EH (cell line): ENCODE data around the gene PCOLCE2.

ENCODE experiments used
- DNase-seq: peaks from one replicate; pipeline ENCODE4 v3.0.0-alpha.2; 2015; ENCODE audit warnings: low read depth

Gene PCOLCE2

GRCh38 chr3:142863930-142864920 is 24.7 kb downstream of the PCOLCE2 start:
- peak; percentile 18 for DNase-seq

- DNase-seq = peak; percentile 71
These were observed 25.7 kb downstream of the PCOLCE2 start for GRCh38 chr3:142863010-142863817.

GRCh38 chr3:142861926-142862325 is 27.0 kb downstream of the PCOLCE2 start:
- no peak for DNase-seq

GRCh38 chr3:142858043-142858442 is 30.8 kb downstream of the PCOLCE2 start:
- DNase-seq = no peak

GRCh38 chr3:142857056-142857455 is 31.8 kb downstream of the PCOLCE2 start:
- DNase-seq = peak; percentile 14

GRCh38 chr3:142853270-142854168 is 35.4 kb downstream of the PCOLCE2 start:
- DNase-seq = peak; percentile 60

- DNase-seq = peak; percentile 34
These were observed 36.9 kb downstream of the PCOLCE2 start for GRCh38 chr3:142852009-142852408.

- peak; percentile 92 for DNase-seq
These were observed 38.4 kb downstream of the PCOLCE2 start for GRCh38 chr3:142850395-142851023.

- DNase-seq = no peak
These were observed 39.7 kb downstream of the PCOLCE2 start for GRCh38 chr3:142849148-142849547.

GRCh38 chr3:142846779-142847577 is 41.9 kb downstream of the PCOLCE2 start:
- DNase-seq = no peak

GRCh38 chr3:142844339-142844977 is 44.4 kb downstream of the PCOLCE2 start:
- peak; percentile 62 for DNase-seq

- DNase-seq = no peak
These were observed 49.1 kb downstream of the PCOLCE2 start for GRCh38 chr3:142839831-142840230.

GRCh38 chr3:142837526-142837925 is 51.4 kb downstream of the PCOLCE2 start:
- DNase-seq = no peak

- peak; percentile 77 for DNase-seq
These were observed 60.1 kb downstream of the PCOLCE2 start for GRCh38 chr3:142828703-142829305.

- DNase-seq = no peak
These were observed 69.7 kb downstream of the PCOLCE2 start for GRCh38 chr3:142819179-142819578.

GRCh38 chr3:142818651-142819050 is 70.2 kb downstream of the PCOLCE2 start:
- no peak for DNase-seq

GRCh38 chr3:142817897-142818296 is 71.0 kb downstream of the PCOLCE2 start:
- DNase-seq = no peak

- no peak for DNase-seq
These were observed 71.5 kb downstream of the PCOLCE2 start for GRCh38 chr3:142817356-142817755.

GRCh38 chr3:142815803-142816202 is 73.1 kb downstream of the PCOLCE2 start:
- no peak for DNase-seq
